ENCODE results near the gene PDZRN4.

DNA sequence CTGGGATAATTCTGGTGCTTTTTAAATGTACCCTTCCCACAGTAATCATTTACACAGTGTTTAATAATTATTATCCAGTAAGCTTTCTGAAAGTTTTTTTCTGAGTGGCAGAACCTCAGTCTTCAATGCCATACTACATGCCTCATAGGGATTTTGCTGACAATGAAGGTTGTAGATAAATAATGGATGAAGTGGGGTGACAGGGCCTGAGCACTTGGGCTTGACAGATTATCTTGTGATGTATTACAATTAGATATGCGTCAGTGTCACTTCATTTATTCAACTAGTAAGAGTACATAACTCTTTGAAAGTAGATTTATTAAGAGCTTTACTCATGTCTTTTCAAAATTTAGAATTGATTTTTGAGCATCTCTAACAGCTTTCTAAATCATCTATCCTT is 176.1 kb downstream of the PDZRN4 start:
- TF ChIP-seq JUN (IDR thresholded peaks at IDR 0.05) (no peak), POLR2A (IDR thresholded peaks at IDR 0.05; ENCODE audit: low read length) (no peak), RCOR1 (IDR thresholded peaks at IDR 0.05; ENCODE audit: low read depth, low read length) (no peak), CHD4 (IDR thresholded peaks at IDR 0.05; ENCODE audit: borderline replicate concordance) (no peak), CBX2 (IDR thresholded peaks at IDR 0.05; ENCODE audit: borderline replicate concordance, low read depth) (no peak), NR3C1 (IDR thresholded peaks at IDR 0.05) (no peak), CHD2 (IDR thresholded peaks at IDR 0.05; ENCODE audit: low read length, partially characterized antibody) (no peak)
- TF ChIP-seq, protein P1, sequence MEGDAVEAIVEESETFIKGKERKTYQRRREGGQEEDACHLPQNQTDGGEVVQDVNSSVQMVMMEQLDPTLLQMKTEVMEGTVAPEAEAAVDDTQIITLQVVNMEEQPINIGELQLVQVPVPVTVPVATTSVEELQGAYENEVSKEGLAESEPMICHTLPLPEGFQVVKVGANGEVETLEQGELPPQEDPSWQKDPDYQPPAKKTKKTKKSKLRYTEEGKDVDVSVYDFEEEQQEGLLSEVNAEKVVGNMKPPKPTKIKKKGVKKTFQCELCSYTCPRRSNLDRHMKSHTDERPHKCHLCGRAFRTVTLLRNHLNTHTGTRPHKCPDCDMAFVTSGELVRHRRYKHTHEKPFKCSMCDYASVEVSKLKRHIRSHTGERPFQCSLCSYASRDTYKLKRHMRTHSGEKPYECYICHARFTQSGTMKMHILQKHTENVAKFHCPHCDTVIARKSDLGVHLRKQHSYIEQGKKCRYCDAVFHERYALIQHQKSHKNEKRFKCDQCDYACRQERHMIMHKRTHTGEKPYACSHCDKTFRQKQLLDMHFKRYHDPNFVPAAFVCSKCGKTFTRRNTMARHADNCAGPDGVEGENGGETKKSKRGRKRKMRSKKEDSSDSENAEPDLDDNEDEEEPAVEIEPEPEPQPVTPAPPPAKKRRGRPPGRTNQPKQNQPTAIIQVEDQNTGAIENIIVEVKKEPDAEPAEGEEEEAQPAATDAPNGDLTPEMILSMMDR (IDR thresholded peaks at IDR 0.05) = no peak
- TF ChIP-seq, protein P2, sequence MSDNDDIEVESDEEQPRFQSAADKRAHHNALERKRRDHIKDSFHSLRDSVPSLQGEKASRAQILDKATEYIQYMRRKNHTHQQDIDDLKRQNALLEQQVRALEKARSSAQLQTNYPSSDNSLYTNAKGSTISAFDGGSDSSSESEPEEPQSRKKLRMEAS (IDR thresholded peaks at IDR 0.05) = no peak
- TF ChIP-seq, protein P3, sequence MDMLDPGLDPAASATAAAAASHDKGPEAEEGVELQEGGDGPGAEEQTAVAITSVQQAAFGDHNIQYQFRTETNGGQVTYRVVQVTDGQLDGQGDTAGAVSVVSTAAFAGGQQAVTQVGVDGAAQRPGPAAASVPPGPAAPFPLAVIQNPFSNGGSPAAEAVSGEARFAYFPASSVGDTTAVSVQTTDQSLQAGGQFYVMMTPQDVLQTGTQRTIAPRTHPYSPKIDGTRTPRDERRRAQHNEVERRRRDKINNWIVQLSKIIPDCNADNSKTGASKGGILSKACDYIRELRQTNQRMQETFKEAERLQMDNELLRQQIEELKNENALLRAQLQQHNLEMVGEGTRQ (IDR thresholded peaks at IDR 0.05) = no peak
